Body of pancreas (tissue), 4 donors: ENCODE data around the gene STAT2. TPM values are rescaled to one million over a fixed set of nuclear protein-coding genes. Genes with fewer than 3 reads are reported as not detected.

Source experiments
- ATAC-seq: fragments of 150-250 bp; one replicate; pipeline ENCODE4 v1.9.1; 2016
- DNase-seq, 4 donors: peaks; one replicate each; pipeline ENCODE4 v3.0.0-alpha.2; 2019
- H3K27ac ChIP-seq, 4 donors: fragments of 200-600 bp; sonication (generic); 1 replicate in 3 of 4; 2 replicates in 1 of 4; pipeline versions ENCODE4 v1.5.1 to v1.6.1; 2016 to 2019; ENCODE audit warnings: mild to moderate bottlenecking in 1 of 4, mixed read lengths in 1 of 4, moderate library complexity in 1 of 4
- H3K27me3 ChIP-seq, 2 donors: fragments of 200-600 bp; sonication (generic); one replicate each; pipeline ENCODE4 v1.6.0; 2016; ENCODE audit warnings: mild to moderate bottlenecking in 1 of 2
- H3K36me3 ChIP-seq, 2 donors: fragments of 200-600 bp; sonication (generic); replicated peaks in 1 of 2; 2 replicates each; pipeline ENCODE4 v1.5.1; 2016; ENCODE audit warnings: low read depth in 2 of 2; ENCODE audit not compliant: insufficient read depth in 1 of 2
- H3K4me1 ChIP-seq: fragments of 200-600 bp; sonication (generic); one replicate; pipeline ENCODE4 v1.6.0; 2016
- H3K4me3 ChIP-seq, 2 donors: fragments of 200-600 bp; sonication (generic); 1 replicate in 1 of 2; 2 replicates in 1 of 2; pipeline ENCODE4 v1.5.1; 2016 to 2019
- H3K9me3 ChIP-seq, 3 donors: fragments of 200-600 bp; sonication (generic); 1 replicate in 2 of 3; 2 replicates in 1 of 3; pipeline ENCODE4 v1.5.1; 2016
- POLR2A ChIP-seq, 3 donors: fragments of 450-650 bp; IDR thresholded peaks; one replicate each; pipeline ENCODE4 v1.6.1; 2016; ENCODE audit warnings: antibody characterized with exemption in 3 of 3, mild to moderate bottlenecking in 2 of 3
- WGBS, 2 donors: methylation state at CpG; one replicate each; pipeline ENCODE4 v1.1.5; 2017; 5-methylcytosine and 5-hydroxymethylcytosine counted together
- intact Hi-C: fragments of 100-400 bp; cut with DNase I; formaldehyde crosslinking; loops from one replicate; pipeline ENCODE4 v1.15.1; 2023
- total RNA-seq, 2 donors: library from RNA; depleted of rRNA; stranded (reverse); fragments of >200 nt; gene quantifications; one replicate each; pipeline ENCODE4 v1.1.0, GENCODE V29; 2016
- TF ChIP-seq, protein P1 (sequence below), 7 experiments: fragments of 450-650 bp in 4 of 7; fragments of 200-600 bp in 3 of 7; sonication (generic) in 3 of 7; IDR thresholded peaks; one replicate each; pipeline ENCODE4 v1.5.1; 2016 to 2019; ENCODE audit warnings: antibody characterized with exemption in 7 of 7

Gene STAT2
- total RNA-seq, 2 donors from 2014 or later = 65.4 to 106 TPM

DNA sequence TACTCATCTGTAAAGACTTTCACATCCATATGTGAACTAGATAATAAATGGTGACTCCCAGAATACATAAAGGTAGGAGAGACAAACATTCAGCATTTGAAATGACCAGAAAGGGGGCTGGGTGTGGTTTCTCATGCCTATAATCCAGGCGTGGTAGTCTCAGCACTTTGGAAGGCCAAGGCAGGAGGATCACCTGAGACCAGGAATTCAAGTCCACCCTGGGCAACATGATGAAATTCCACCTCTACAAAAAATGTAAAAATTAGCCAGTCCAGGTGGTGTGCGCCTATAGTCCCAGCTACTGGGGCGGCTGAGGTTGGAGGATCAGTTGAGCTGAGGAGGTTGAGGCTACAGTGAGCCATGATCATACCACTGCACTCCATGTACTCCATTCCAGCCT is 55.6 kb downstream of the STAT2 start:
- no peaks in the 10 kb centered on the region for H3K27me3 ChIP-seq
- H3K9me3 ChIP-seq = no peaks in the 10 kb centered on the region
- H3K27ac ChIP-seq = no peak overlapping the region
- DNase-seq = no peak
- WGBS, 2 donors = 77 to 90% methylated on average over 2 to 3 of the region's 3 CpGs
- ATAC-seq = no peak
- H3K4me1 ChIP-seq = peaks cover 19% of the 10 kb centered on the region
- H3K4me3 ChIP-seq = no peak overlapping the region
- intact Hi-C loops = no loop called here
- TF ChIP-seq, protein P1, sequence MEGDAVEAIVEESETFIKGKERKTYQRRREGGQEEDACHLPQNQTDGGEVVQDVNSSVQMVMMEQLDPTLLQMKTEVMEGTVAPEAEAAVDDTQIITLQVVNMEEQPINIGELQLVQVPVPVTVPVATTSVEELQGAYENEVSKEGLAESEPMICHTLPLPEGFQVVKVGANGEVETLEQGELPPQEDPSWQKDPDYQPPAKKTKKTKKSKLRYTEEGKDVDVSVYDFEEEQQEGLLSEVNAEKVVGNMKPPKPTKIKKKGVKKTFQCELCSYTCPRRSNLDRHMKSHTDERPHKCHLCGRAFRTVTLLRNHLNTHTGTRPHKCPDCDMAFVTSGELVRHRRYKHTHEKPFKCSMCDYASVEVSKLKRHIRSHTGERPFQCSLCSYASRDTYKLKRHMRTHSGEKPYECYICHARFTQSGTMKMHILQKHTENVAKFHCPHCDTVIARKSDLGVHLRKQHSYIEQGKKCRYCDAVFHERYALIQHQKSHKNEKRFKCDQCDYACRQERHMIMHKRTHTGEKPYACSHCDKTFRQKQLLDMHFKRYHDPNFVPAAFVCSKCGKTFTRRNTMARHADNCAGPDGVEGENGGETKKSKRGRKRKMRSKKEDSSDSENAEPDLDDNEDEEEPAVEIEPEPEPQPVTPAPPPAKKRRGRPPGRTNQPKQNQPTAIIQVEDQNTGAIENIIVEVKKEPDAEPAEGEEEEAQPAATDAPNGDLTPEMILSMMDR (IDR thresholded peaks at IDR 0.05) = no peak
- TF ChIP-seq POLR2A (IDR thresholded peaks at IDR 0.05) = no peak
- H3K36me3 ChIP-seq = peaks cover 0 to 7% of the 10 kb centered on the region in 2 donors

DNA sequence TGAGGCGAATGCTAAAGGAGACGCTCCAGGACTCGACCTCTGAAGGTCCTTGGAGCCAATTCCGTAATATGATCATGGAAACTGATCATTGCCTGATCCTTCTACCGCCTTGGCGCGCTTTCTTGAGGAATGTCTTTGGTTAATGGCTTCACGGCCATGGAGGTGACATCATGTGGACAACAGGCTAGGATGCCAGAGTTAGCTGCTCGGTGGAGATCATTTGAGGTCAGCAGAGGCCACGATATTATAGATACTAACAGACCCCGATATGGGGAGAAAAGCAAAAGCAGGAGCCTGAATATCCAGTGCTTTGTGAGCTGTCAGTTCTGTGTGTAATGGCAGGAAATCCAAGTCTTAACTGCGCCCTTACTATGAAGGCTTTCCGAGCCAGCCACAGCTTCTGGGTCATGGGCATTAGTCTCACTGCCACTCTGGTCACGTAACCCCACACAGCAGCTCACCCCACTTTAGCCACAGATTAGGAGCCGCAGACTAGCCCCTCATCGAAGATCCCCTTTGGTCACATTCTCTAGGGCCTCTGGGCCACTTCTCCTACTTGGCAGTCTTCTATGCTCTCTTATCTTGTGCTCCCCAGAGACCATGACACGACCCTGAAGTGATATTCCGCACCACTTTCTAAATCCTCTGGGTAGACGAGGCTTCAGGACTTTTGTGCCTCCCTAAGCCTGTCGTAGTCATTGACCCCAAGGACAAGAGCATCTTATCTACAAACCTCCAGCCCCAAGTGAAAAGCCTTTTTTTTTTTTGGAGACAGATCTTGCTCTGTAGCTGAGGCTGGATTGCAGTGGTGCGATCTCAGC is 59.1 kb downstream of the STAT2 start:
- no peak for DNase-seq
- peak; percentile 52 for ATAC-seq
- TF ChIP-seq, protein P1 (IDR thresholded peaks at IDR 0.05) = no peak
- no peak for TF ChIP-seq POLR2A (IDR thresholded peaks at IDR 0.05)
- Histone ChIP-seq H3K9me3 (no peaks in the 10 kb centered on the region), H3K27me3 (no peaks in the 10 kb centered on the region), H3K27ac (peak overlapping the region; percentile 93 to 97 (median 94)), H3K4me3 (peak overlapping the region in 1 of 2 donors; percentile 94), H3K36me3 (no peaks in the 10 kb centered on the region), H3K4me1 (peaks cover 37% of the 10 kb centered on the region)
- WGBS, 2 donors = 28 to 31% methylated on average over 17 to 21 of the region's 21 CpGs
- intact Hi-C loops = no loop called here

DNA sequence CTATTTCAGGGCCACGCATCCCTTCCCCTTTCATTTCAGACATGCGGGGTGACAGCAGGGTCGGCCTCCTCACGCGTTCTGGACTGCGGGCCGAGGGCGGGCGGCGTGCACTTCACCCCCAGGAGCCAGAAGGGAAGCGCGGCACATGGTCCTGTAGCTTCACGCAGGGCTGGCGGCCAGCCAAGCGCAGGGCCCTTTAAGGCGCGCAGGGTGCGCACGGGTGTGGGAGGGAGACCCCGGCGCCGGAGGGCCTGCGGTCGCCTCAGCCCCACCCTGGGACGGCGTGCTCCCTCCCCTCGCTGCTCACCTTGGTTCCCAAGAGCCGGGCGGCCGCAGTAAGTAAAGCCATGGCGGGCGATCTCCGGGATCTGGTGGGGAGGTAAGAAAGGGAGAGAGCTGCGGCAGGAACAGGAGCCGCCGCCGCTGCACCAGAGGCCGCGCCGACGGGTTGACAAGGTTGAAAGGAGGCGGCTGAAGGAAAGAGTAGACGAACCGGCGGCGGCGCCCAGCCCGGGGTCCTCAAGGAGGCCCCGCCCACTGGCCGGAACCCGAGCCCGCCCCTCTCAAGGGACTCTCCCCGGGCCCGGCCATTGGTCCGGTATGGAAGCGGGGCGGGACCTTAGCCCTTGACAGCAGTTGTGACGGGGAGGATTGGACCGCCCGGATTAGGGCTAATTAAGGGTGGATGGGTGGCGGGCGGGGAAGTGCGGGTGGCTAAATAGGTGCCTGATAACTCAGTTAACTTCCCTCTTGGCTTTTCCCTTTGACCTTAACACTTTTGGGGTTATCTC is 59.9 kb downstream of the STAT2 start, which contains the start of gene CS:
TSS of gene CS (minus strand) at position 478 of the 791 bp plus-strand sequence. CDS start at position 349, 129 bp downstream.
- 0% methylated on average over 29 to 63 of the region's 63 CpGs for WGBS, 2 donors
- Histone ChIP-seq H3K4me3 (peak within 1 kb of the TSS; percentile 83 to 94), H3K27me3 (no peaks in the 10 kb centered on the region), H3K36me3 (no peaks in the 10 kb centered on the region), H3K27ac (peak within 1 kb of the TSS; percentile 93 to 97 (median 94)), H3K4me1 (peaks cover 37% of the 10 kb centered on the region), H3K9me3 (no peaks in the 10 kb centered on the region)
- peak; percentile 97 for ATAC-seq
- TF ChIP-seq, protein P1 (IDR thresholded peaks at IDR 0.05) = no peak
- TF ChIP-seq POLR2A (IDR thresholded peaks at IDR 0.05) = peak; percentile 77 to 91 (median 91)
- intact Hi-C loops = no loop called here
- DNase-seq = peak; percentile 99 to 100 (median 99)

DNA sequence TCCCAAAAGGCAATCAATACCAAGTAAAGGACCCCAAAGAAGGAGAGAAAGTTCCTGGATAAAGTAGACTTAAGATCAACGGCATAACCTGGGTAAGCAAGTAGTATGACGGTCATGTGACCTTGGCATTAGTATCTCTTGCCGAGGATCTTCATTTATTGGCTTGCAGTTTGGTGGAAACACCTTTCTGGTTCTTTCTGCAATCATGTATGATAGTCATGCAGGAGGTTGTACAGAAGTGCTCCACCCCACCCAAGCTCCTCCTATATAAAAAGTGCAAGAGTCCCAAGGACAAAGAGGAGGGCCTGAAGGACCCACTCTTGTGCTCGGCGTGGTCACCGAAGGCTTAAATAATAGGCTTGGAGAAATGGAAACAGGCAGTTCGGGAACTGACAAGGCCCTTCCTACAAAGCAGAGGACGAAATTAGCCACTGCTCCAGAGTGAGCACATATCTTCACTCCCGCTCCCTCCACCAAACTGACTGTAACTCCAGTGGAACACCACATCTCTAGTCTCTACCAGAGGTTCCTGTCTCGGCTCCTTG is 60.5 kb downstream of the STAT2 start:
- peak overlapping the region; percentile 83 to 94 for H3K4me3 ChIP-seq
- ATAC-seq = peak; percentile 0
- TF ChIP-seq POLR2A (IDR thresholded peaks at IDR 0.05) = no peak
- TF ChIP-seq, protein P1 (IDR thresholded peaks at IDR 0.05) = no peak
- intact Hi-C loops = no loop called here
- no peaks in the 10 kb centered on the region for H3K36me3 ChIP-seq
- H3K4me1 ChIP-seq = peaks cover 37% of the 10 kb centered on the region
- H3K27ac ChIP-seq = peak overlapping the region; percentile 83 to 97 (median 94)
- DNase-seq = peak in 3 of 4 donors; percentile 27 to 38 (median 33)
- no peaks in the 10 kb centered on the region for H3K27me3 ChIP-seq
- no peaks in the 10 kb centered on the region for H3K9me3 ChIP-seq
- 0 to 1% methylated on average over 7 to 10 of the region's 10 CpGs for WGBS, 2 donors
